Stimulated activated CD4-positive, alpha-beta T cell treated with anti-CD3 and anti-CD28 coated beads, Interleukin-15, amount 100 ng/mL, for 48 hours (primary cell): ENCODE results near the gene AREG.
"Not testable (repeated sequence)": the region's sequence is repeated elsewhere in the genome, so short reads cannot be mapped to it uniquely, and the experiment has no call there.

Experiments used
- DNase-seq, 2 donors: peaks; one replicate each; pipeline ENCODE4 v3.0.0-alpha.2; 2020; ENCODE audit warnings: low read depth in 2 of 2

Gene AREG

GRCh38 chr4:74444891-74445642 is at the start of gene AREG:
TSS of gene AREG (plus strand) at chr4:74445136. CDS start at chr4:74445346, 210 bp downstream.
- peak; percentile 67 to 81 for DNase-seq

GRCh38 chr4:74395633-74396032 is 49.3 kb upstream of the AREG start:
- no peak for DNase-seq

GRCh38 chr4:74397748-74398426 is 47.0 kb upstream of the AREG start:
- DNase-seq = no peak

GRCh38 chr4:74398894-74399589 is 45.9 kb upstream of the AREG start:
- not testable (repeated sequence) for DNase-seq

GRCh38 chr4:74400395-74400794 is 44.5 kb upstream of the AREG start:
- DNase-seq = no peak

- DNase-seq = no peak
Observed at GRCh38 chr4:74402692-74403456, 42.1 kb upstream of the AREG start.

GRCh38 chr4:74407891-74408290 is 37.0 kb upstream of the AREG start:
- DNase-seq = no peak

- no peak for DNase-seq
Observed at GRCh38 chr4:74408639-74409038, 36.3 kb upstream of the AREG start.

- no peak for DNase-seq
Observed at GRCh38 chr4:74410272-74410671, 34.7 kb upstream of the AREG start.

GRCh38 chr4:74412225-74412624 is 32.7 kb upstream of the AREG start:
- DNase-seq = no peak

- no peak for DNase-seq
Observed at GRCh38 chr4:74413265-74413664, 31.7 kb upstream of the AREG start.

GRCh38 chr4:74414149-74414809 is 30.7 kb upstream of the AREG start:
- DNase-seq = no peak

- DNase-seq = no peak
Observed at GRCh38 chr4:74415602-74416300, 29.2 kb upstream of the AREG start.

GRCh38 chr4:74418063-74418670 is 26.8 kb upstream of the AREG start:
- no peak for DNase-seq

- no peak for DNase-seq
Observed at GRCh38 chr4:74420863-74421262, 24.1 kb upstream of the AREG start.

- no peak for DNase-seq
Observed at GRCh38 chr4:74423104-74423503, 21.8 kb upstream of the AREG start.

- DNase-seq = no peak
Observed at GRCh38 chr4:74424111-74424510, 20.8 kb upstream of the AREG start.

GRCh38 chr4:74426101-74426500 is 18.8 kb upstream of the AREG start:
- DNase-seq = no peak

GRCh38 chr4:74428276-74428675 is 16.7 kb upstream of the AREG start:
- DNase-seq = no peak

GRCh38 chr4:74431113-74431826 is 13.7 kb upstream of the AREG start:
- no peak for DNase-seq
